GM12873 (cell line): Measurements from ENCODE around the gene ARHGEF26.

Source experiments
- TF ChIP-seq, protein P1 (sequence below): IDR thresholded peaks from 2 replicates; pipeline ENCODE4 v1.5.1; 2012; ENCODE audit warnings: low read depth, mild to moderate bottlenecking, moderate library complexity, low read length, control low read depth; ENCODE audit not compliant: insufficient read depth; ENCODE audit errors: missing control alignments

The ARHGEF26 gene

DNA sequence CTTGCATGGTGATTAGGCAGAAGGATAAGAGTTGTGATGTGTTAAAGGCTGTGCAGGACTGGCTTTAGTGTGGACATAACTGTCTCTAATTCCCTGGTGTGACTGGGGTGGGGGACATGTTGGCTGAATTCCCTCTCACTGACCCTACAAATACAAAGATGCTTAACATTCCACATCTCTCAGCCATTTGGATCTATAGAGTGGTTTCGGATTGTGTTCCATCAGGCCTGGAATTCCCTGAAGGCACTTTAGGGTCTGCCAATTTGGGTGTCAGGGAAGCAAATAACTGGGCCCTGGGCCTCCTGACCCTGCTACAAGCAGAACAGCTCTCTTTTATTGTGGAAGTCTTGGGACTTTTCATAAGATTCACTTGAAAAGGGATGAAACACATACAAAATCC is 56.2 kb downstream of the ARHGEF26 start:
- TF ChIP-seq, protein P1, sequence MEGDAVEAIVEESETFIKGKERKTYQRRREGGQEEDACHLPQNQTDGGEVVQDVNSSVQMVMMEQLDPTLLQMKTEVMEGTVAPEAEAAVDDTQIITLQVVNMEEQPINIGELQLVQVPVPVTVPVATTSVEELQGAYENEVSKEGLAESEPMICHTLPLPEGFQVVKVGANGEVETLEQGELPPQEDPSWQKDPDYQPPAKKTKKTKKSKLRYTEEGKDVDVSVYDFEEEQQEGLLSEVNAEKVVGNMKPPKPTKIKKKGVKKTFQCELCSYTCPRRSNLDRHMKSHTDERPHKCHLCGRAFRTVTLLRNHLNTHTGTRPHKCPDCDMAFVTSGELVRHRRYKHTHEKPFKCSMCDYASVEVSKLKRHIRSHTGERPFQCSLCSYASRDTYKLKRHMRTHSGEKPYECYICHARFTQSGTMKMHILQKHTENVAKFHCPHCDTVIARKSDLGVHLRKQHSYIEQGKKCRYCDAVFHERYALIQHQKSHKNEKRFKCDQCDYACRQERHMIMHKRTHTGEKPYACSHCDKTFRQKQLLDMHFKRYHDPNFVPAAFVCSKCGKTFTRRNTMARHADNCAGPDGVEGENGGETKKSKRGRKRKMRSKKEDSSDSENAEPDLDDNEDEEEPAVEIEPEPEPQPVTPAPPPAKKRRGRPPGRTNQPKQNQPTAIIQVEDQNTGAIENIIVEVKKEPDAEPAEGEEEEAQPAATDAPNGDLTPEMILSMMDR: no peak

DNA sequence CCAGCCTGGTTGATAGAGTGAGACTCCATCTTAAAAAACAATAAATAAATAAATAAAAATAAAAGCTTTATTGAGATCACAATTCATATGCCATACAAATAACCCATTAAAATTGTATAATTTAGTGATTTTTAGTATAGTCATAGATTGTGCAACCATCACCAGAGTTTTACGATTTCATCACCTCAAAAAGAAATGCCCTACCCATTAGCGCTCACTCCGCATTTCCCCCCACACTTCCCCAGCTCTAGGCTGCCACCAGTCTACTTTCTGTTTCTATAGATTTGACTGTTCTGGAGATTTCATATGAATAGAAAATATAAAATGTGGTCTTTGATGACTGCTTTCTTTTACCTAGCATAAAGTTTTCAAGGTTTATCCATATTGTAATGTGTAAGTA is 57.0 kb downstream of the ARHGEF26 start:
- TF ChIP-seq, protein P1: no peak

DNA sequence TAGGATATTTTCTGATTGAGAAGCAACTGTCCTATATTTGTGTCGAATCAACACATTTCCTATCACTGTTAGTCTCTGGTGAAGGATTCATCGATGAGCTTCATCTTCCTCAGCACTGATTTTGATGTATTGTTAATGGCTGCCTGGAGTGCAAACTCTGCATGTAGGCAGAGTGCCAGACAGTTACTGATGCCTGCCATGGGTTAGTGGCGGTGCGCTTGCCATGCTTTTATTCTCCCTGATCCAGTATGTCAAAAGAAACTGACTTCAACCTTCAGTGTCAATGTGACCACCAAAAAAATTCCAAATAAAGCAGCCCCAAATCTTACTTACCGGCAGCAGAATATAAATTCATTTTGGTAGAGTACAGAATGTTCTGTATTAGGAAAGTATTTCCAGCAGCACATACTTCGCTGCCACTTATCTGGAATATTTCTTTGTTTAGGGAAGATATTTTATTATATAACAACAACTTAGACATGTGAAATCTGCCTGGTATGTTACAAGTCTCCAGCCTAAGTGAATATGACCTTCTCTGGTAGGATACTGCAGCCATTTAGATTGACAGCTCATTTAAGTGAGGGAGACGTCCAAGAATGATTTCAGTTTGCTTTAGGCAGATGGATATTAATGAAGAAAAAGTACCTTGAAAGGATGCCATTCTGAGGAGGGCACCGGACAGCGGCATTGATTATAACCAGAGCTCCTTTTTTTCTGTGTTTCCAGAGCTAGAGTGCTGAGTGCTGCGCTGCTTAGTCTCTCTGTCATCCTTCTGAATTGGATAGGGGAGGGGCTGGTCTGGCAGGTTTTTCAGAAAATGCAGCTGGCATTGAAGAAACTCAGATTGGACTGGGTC is 59.9 kb downstream of the ARHGEF26 start:
- TF ChIP-seq, protein P1: no peak

DNA sequence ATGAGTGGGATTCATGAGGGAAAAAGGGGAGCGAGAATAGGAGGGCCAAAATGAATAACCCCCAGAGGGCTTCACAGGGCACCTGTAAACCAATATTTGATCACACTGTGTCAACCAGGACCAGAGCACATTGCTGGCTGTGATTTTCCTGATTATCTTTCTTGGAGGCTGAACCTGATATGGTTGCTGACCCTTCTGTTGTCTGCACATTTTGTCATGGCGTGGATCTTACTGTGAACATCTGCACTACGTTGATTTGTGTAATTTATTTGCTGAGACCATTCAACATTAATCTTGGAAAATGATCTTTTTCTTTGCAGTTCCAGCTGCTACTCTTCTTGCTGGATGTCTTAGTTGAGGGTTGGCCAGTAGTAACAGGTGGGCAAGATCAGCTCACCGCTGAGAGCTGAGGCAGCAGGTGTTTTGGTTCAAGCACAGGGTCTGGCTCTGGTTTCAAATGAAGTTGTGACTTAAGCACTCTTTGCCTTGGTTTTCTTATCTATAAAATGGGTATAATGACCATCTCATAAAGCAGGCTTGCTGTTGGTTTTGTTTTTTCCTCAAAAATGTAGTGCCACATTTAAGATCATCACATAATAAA is 61.2 kb downstream of the ARHGEF26 start:
- TF ChIP-seq, protein P1: no peak

DNA sequence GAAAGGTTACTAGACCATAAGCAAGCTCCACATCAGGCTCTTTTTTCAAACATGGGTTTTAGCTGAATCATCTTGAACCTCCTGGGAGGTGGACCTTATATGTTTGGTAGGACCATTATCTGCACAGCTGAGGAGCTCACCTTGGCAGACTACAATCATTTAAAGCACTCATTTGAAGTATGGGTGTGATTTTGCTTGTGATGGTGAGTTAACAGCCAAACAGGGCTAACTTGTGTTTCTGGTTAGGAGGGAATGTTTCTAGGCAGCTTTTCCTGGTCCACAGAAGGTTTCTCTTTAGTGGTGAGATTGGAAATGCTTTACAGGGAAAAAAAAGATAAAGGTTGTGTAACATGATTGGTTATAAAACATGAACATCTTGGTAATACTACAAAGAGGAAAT is 61.8 kb downstream of the ARHGEF26 start:
- TF ChIP-seq, protein P1: no peak

DNA sequence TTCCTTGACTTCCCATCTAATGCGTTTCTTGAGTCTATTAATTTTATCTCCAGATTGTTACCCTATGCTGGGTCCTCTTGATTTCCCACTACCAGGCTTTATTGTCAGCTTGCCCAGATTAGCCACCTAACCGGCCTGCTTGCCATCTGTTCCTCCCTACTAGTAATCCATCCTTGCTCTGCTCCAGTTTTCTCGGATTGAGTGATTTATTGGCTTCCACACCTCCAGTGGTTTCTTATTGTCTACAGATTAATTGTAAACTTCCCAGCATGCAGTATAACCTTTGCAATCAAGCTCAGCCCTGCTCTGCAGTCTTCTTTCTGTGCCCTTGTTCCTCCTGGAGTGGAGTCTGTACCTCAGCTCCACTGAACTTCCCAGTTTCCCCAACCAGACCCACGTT is 63.4 kb downstream of the ARHGEF26 start:
- TF ChIP-seq, protein P1: no peak

DNA sequence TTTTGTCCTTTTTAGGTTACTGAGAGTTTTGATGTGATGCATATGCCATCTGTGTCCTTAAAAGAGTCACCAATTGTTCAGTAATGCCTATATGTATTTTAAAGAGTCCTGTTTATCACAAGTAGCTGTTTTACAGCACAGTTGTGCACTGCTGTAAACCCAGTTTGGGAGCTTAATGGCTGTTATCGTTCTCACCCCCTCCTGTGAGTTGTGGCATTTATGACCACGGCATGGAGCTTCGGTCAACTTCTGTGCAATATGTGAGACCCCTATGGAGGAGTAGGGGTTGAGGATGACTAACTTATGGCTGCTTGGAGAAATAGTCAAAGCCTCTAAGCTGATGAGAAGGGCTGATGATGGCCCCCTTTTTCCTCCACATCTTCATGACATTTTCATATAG is 67.2 kb downstream of the ARHGEF26 start:
- TF ChIP-seq, protein P1: no peak
